ENCODE measurements around the gene TRNT1. TPM values are rescaled to one million over a fixed set of nuclear protein-coding genes. Genes with fewer than 3 reads are reported as not detected.
A peak's percentile ranks its signal among the peaks of the same experiment; 100 is the strongest.

Gene TRNT1
- total and polyA plus RNA-seq, 3 donors from 2014 or later = 16.8 to 32.4 (median 26.4) TPM

GRCh38 chr3:3179407-3180094, 52.8 kb downstream of the TRNT1 start, which contains the start of gene CRBN:
CRBN (minus strand) TSS chr3:3179691; CDS start chr3:3179687, 4 bp downstream.
- Histone ChIP-seq H3K9me3 (no peaks in the 10 kb centered on the region), H3K27me3 (no peaks in the 10 kb centered on the region), H3K4me1 (peaks cover 14% of the 10 kb centered on the region), H3K27ac (peak within 1 kb of the TSS; percentile 79 to 87), H3K4me3 (peak within 1 kb of the TSS; percentile 90 to 98), H3K36me3 (ENCODE audit: low read depth, missing control alignments) (no peaks in the 10 kb centered on the region)
- 1% methylated on average over 10 to 45 of the region's 56 CpGs for WGBS, 2 donors
- DNase-seq = peak; percentile 95
- intact Hi-C loops (cut with DNase I; ENCODE audit: low total_unique reads) = no loop called here
- TF ChIP-seq CTCF (IDR thresholded peaks at IDR 0.05) (peak; percentile 99 to 100 (median 99)), POLR2A (IDR thresholded peaks at IDR 0.05) (no peak)

GRCh38 chr3:3180456-3180855, 53.7 kb downstream of the TRNT1 start:
- no peak for DNase-seq
- H3K27me3 ChIP-seq = no peaks in the 10 kb centered on the region
- H3K27ac ChIP-seq = no peak overlapping the region
- no peaks in the 10 kb centered on the region for H3K9me3 ChIP-seq
- H3K36me3 ChIP-seq (ENCODE audit: low read depth, missing control alignments) = no peaks in the 10 kb centered on the region
- H3K4me3 ChIP-seq = no peak overlapping the region
- TF ChIP-seq CTCF (IDR thresholded peaks at IDR 0.05) (no peak), POLR2A (IDR thresholded peaks at IDR 0.05) (no peak)
- WGBS, 2 donors = 75 to 79% methylated on average over 9 of the region's 9 CpGs
- H3K4me1 ChIP-seq = peaks cover 14% of the 10 kb centered on the region
- intact Hi-C loops (cut with DNase I; ENCODE audit: low total_unique reads) = no loop called here

- no peak overlapping the region for H3K4me3 ChIP-seq
- H3K36me3 ChIP-seq (ENCODE audit: low read depth, missing control alignments) = no peaks in the 10 kb centered on the region
- H3K9me3 ChIP-seq = no peaks in the 10 kb centered on the region
- no peaks in the 10 kb centered on the region for H3K27me3 ChIP-seq
- DNase-seq = no peak
- H3K27ac ChIP-seq = no peak overlapping the region
- intact Hi-C loops (cut with DNase I; ENCODE audit: low total_unique reads) = no loop called here
- peaks cover 4% of the 10 kb centered on the region for H3K4me1 ChIP-seq
- 62 to 69% methylated on average over 2 of the region's 2 CpGs for WGBS, 2 donors
- TF ChIP-seq CTCF (IDR thresholded peaks at IDR 0.05) (no peak), POLR2A (IDR thresholded peaks at IDR 0.05) (no peak)
Measured at GRCh38 chr3:3184876-3185275, 58.1 kb downstream of the TRNT1 start.

- no peak for DNase-seq
- peaks cover 4% of the 10 kb centered on the region for H3K4me1 ChIP-seq
- intact Hi-C loops (cut with DNase I; ENCODE audit: low total_unique reads) = no loop called here
- H3K27me3 ChIP-seq = no peaks in the 10 kb centered on the region
- H3K36me3 ChIP-seq (ENCODE audit: low read depth, missing control alignments) = no peaks in the 10 kb centered on the region
- no peak overlapping the region for H3K27ac ChIP-seq
- H3K4me3 ChIP-seq = no peak overlapping the region
- 59 to 60% methylated on average over 1 of the region's 1 CpG for WGBS, 2 donors
- TF ChIP-seq CTCF (IDR thresholded peaks at IDR 0.05) (no peak), POLR2A (IDR thresholded peaks at IDR 0.05) (no peak)
- no peaks in the 10 kb centered on the region for H3K9me3 ChIP-seq
Measured at GRCh38 chr3:3189102-3189727, 62.5 kb downstream of the TRNT1 start.

Measured in testis (tissue), 3 donors.